Neural progenitor cell (in vitro differentiated cells): ENCODE results near the gene GALNT2.

Experiments
- EZH2phosphoT487 ChIP-seq: fragments of 200-600 bp; sonication (generic); IDR thresholded peaks from 2 replicates; pipeline ENCODE4 v1.6.1; 2017; ENCODE audit warnings: antibody characterized with exemption
- TF ChIP-seq, protein P1 (sequence below): fragments of 200-600 bp; sonication (generic); IDR thresholded peaks from 2 replicates; pipeline ENCODE4 v1.5.1; 2017; ENCODE audit warnings: antibody characterized with exemption, mild to moderate bottlenecking

DNA sequence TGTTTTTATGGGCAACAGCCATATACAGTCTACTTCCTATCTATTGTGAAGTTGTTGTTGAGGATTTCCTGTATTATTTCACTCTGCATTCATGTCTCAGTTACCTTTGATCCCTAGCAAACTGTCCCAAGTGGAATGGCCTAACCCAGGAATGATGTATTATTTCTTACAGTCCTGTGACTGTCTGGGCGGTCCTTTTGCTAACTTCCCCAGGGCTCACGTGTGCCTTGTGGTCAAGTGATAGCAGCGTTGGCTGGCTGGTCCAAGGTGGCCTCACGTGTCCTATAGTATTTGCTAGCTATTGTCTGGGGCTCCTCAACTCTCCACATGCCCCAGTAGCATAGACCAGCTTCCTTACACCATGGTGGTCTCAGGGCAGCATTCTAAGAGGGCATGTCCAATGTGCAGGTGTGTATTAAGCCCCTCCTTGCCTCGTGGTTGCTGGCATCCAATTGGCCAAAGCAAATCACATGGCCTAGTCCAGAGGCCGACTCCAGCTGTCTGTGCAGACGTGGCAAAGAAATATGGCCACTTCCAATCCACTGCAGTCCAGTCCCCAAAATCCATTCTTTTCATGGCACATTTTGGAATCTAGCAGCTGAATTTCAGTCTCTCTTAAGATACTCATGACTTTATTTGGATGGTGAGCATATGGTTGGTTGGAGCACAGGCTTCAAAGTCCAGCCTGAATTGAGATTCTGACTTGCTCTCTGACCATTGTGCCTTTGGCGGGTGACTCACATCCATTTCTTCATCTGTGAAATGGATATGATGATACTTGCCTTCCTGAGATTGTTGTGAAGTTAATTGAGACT is 94.1 kb downstream of the GALNT2 start:
- no peak for TF ChIP-seq EZH2phosphoT487
- TF ChIP-seq, protein P1, sequence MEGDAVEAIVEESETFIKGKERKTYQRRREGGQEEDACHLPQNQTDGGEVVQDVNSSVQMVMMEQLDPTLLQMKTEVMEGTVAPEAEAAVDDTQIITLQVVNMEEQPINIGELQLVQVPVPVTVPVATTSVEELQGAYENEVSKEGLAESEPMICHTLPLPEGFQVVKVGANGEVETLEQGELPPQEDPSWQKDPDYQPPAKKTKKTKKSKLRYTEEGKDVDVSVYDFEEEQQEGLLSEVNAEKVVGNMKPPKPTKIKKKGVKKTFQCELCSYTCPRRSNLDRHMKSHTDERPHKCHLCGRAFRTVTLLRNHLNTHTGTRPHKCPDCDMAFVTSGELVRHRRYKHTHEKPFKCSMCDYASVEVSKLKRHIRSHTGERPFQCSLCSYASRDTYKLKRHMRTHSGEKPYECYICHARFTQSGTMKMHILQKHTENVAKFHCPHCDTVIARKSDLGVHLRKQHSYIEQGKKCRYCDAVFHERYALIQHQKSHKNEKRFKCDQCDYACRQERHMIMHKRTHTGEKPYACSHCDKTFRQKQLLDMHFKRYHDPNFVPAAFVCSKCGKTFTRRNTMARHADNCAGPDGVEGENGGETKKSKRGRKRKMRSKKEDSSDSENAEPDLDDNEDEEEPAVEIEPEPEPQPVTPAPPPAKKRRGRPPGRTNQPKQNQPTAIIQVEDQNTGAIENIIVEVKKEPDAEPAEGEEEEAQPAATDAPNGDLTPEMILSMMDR: no peak
